K562 (cell line): ENCODE data around the gene SCG3. TPM values are rescaled to one million over a fixed set of nuclear protein-coding genes. Genes with fewer than 3 reads are reported as not detected.

Experiments
- ATAC-seq: fragments of 200-7000 bp; cut with Tn5 transposase; 3 replicates; pipeline ENCODE4 v1.9.1; 2020; ENCODE audit warnings: moderate library complexity
- BruUV-seq: library from RNA; stranded (reverse); fragments of 400-500 nt; replicated peaks from 2 replicates; lab custom pipeline; 2021; lab: Mats Ljungman, UMichigan
- CTCF ChIA-PET: fragments of 300-600 bp; formaldehyde crosslinking; extraction: SDS; loops from one replicate; lab custom pipeline; 2021; ENCODE audit warnings: low intra/inter-chr PET ratio; lab: Yijun Ruan, JAX
- POLR2A ChIA-PET: fragments of 300-600, 350-650 bp; sonication (Branson Sonifier 250); formaldehyde crosslinking; extraction: SDS; loops from one replicate; lab custom pipeline; 2021; ENCODE audit warnings: antibody characterized with exemption, inconsistent platforms; lab: Yijun Ruan, JAX
- DNase-seq, 4 experiments: peaks; one replicate each; pipeline versions ENCODE4 v3.0.0 to v3.0.0-alpha.2; 2011 to 2018; ENCODE audit warnings: low spot score in 3 of 4, mixed read lengths in 3 of 4; ENCODE audit errors: extremely low read depth in 1 of 4
- FAIRE-seq: peaks from 2 replicates; lab custom pipeline; 2011; peaks lifted over from hg19 to GRCh38; lab: Jason Lieb, UNC
- H2AFZ ChIP-seq: 2 replicates; pipeline ENCODE4 v1.6.0; 2011; ENCODE audit warnings: low read depth, low read length, control low read depth, inconsistent platforms
- H3K27ac ChIP-seq: fragments of 200-600 bp; 3 replicates; pipeline ENCODE4 v1.8.0; 2011; ENCODE audit warnings: low read depth, mild to moderate bottlenecking, control low read depth, inconsistent platforms, low read length, moderate library complexity, mixed read lengths; ENCODE audit errors: extremely low read depth
- H3K27me3 ChIP-seq, 2 experiments: fragments of 300-600 bp in 1 of 2; 2 replicates in 1 of 2; 3 replicates in 1 of 2; pipeline versions ENCODE4 v1.6.0 to v1.8.0; 2011; ENCODE audit warnings: inconsistent platforms in 2 of 2, low read length in 2 of 2, mild to moderate bottlenecking in 1 of 2, mixed read lengths in 1 of 2, moderate library complexity in 1 of 2; ENCODE audit not compliant: control insufficient read depth in 2 of 2, insufficient read depth in 2 of 2
- H3K36me3 ChIP-seq: fragments of 300-600 bp; 3 replicates; pipeline ENCODE4 v1.8.0; 2011; ENCODE audit warnings: mild to moderate bottlenecking, low read length, inconsistent platforms; ENCODE audit not compliant: control insufficient read depth, insufficient read depth
- H3K4me1 ChIP-seq, 2 experiments: fragments of 200-600 bp in 1 of 2; replicated peaks in 1 of 2; 2 replicates in 1 of 2; 3 replicates in 1 of 2; pipeline versions ENCODE4 v1.5.1 to v1.8.0; 2011; ENCODE audit warnings: inconsistent platforms in 2 of 2, low read length in 2 of 2, mild to moderate bottlenecking in 1 of 2, mixed read lengths in 1 of 2, moderate library complexity in 1 of 2; ENCODE audit not compliant: control insufficient read depth in 2 of 2, insufficient read depth in 2 of 2
- H3K4me2 ChIP-seq: 2 replicates; pipeline ENCODE4 v1.6.1; 2011; ENCODE audit warnings: low read length, control low read depth, inconsistent platforms, mixed read lengths; ENCODE audit not compliant: insufficient read depth
- H3K4me3 ChIP-seq: fragments of 200-600 bp; sonication (generic), shearing (Covaris generic); 2 replicates; pipeline ENCODE4 v1.5.1; 2016; ENCODE audit warnings: control low read depth, inconsistent platforms
- H3K79me2 ChIP-seq: fragments of 200-600 bp; 3 replicates; pipeline ENCODE4 v1.8.0; 2011; ENCODE audit warnings: low read length, inconsistent platforms; ENCODE audit not compliant: control insufficient read depth, insufficient read depth
- H3K9ac ChIP-seq, 2 experiments: 2 replicates each; pipeline versions ENCODE4 v1.6.0 to v1.6.1; 2011; ENCODE audit warnings: low read depth in 2 of 2, low read length in 2 of 2, control low read depth in 1 of 2, inconsistent platforms in 1 of 2, mild to moderate bottlenecking in 1 of 2, mixed read lengths in 1 of 2; ENCODE audit not compliant: insufficient read depth in 1 of 2
- H3K9me1 ChIP-seq: one replicate; pipeline ENCODE4 v1.6.0; 2011; ENCODE audit warnings: inconsistent platforms, mild to moderate bottlenecking, low read length, moderate library complexity; ENCODE audit not compliant: control insufficient read depth, insufficient read depth
- H3K9me3 ChIP-seq: replicated peaks from 2 replicates; pipeline ENCODE4 v1.5.1; 2011; ENCODE audit warnings: low read depth, low read length, inconsistent platforms; ENCODE audit not compliant: control insufficient read depth, insufficient read depth
- H4K20me1 ChIP-seq: replicated peaks from 2 replicates; pipeline ENCODE4 v1.6.1; 2011; ENCODE audit warnings: low read length, inconsistent platforms, mixed read lengths; ENCODE audit not compliant: control insufficient read depth, insufficient read depth
- BMI1 ChIP-seq: fragments of 150-350 bp; IDR thresholded peaks from 2 replicates; pipeline ENCODE4 v1.6.1; 2014; ENCODE audit warnings: low read length
- CHD4 ChIP-seq: fragments of 200-600 bp; sonication (generic); IDR thresholded peaks from 3 replicates; pipeline ENCODE4 v1.6.1; 2012; ENCODE audit warnings: low read depth, mild to moderate bottlenecking, mixed read lengths, low read length, inconsistent platforms; ENCODE audit not compliant: insufficient read depth, insufficient replicate concordance, poor library complexity, severe bottlenecking
- FOXA1 ChIP-seq: fragments of 450-650 bp; IDR thresholded peaks from 2 replicates; pipeline ENCODE4 v1.6.1; 2016; ENCODE audit warnings: mild to moderate bottlenecking, borderline replicate concordance
- IRF1 ChIP-seq: sonication (generic); formaldehyde crosslinking; IDR thresholded peaks from 2 replicates; pipeline ENCODE4 v1.8.0; 2022; ENCODE audit warnings: missing genetic modification reagents, mild to moderate bottlenecking, borderline replicate concordance
- PHB2 ChIP-seq: fragments of 450-650 bp; IDR thresholded peaks from 2 replicates; pipeline ENCODE4 v1.6.1; 2017; ENCODE audit warnings: low read depth
- RHOXF2B ChIP-seq: fragments of 250-450 bp; sonication (Bioruptor Pico); conservative IDR thresholded peaks from 2 replicates; pipeline ENCODE4 v1.5.1; 2021
- SAP30 ChIP-seq: fragments of 200-600 bp; sonication (generic); IDR thresholded peaks from 2 replicates; pipeline ENCODE4 v1.6.1; 2012; ENCODE audit warnings: borderline replicate concordance, low read depth, mild to moderate bottlenecking, moderate library complexity, low read length, control low read depth, inconsistent platforms; ENCODE audit not compliant: insufficient read depth, poor library complexity, severe bottlenecking
- TRIM25 ChIP-seq: fragments of 450-650 bp; IDR thresholded peaks from 2 replicates; pipeline ENCODE4 v1.7.0; 2016; ENCODE audit warnings: borderline replicate concordance
- ZNF217 ChIP-seq: sonication (generic); formaldehyde crosslinking; IDR thresholded peaks from 2 replicates; pipeline ENCODE4 v1.8.0; 2022; ENCODE audit warnings: mild to moderate bottlenecking, missing genetic modification reagents
- WGBS: fragments of 100-300 bp; shearing (Covaris generic); methylation state at CpG from one replicate; pipeline ENCODE4 v1.1.6; 2016; ENCODE audit warnings: low coverage, mixed read lengths; ENCODE audit not compliant: insufficient coverage; ENCODE audit errors: missing lambda C conversion rate; 5-methylcytosine and 5-hydroxymethylcytosine counted together
- in situ Hi-C: fragments of 300-500 bp; cut with MboI; formaldehyde crosslinking; loops from 4 replicates; pipeline ENCODE4 v1.15.0; 2018; ENCODE audit warnings: inconsistent platforms, mixed read lengths
- intact Hi-C: fragments of 100-400 bp; cut with micrococcal nuclease; formaldehyde crosslinking; loops from 2 replicates; pipeline ENCODE4 v1.14.2; 2022
- polyA plus RNA-seq, 8 experiments: library from polyadenylated mRNA; depleted of rRNA in 4 of 8; stranded (reverse) in 5 of 8; unstranded in 3 of 8; fragments of >200 nt; fragmentation: Nextera tagmentation in 2 of 8; fragmentation: Illumina TruSeq in 1 of 8; extraction: Ambion mirVana in 2 of 8; extraction: Trizol in 1 of 8; gene quantifications; 2 replicates each; pipeline versions ENCODE4 v1.2.1 to v1.2.3, GENCODE V29; 2011 to 2014; ENCODE audit warnings: inconsistent platforms in 1 of 8, missing spikeins in 1 of 8
- total RNA-seq, 7 experiments: library from RNA; depleted of rRNA in 6 of 7; stranded (reverse); fragments of >200 nt in 6 of 7; fragmentation: Illumina TruSeq in 2 of 7; extraction: Trizol in 2 of 7; gene quantifications; 2 replicates each; pipeline versions ENCODE4 v1.2.1 to v1.2.3, GENCODE V29; 2011 to 2021; ENCODE audit warnings: low replicate concordance in 1 of 7

The SCG3 gene
- total and polyA plus RNA-seq, 9 of the 15 experiments (the other 6 are each of a cell fraction or from before 2014, with no cell fraction given) = 13.0 to 43.8 (median 21.0) TPM

GRCh38 chr15:51642696-51643095, 38.6 kb upstream of the SCG3 start:
- Histone ChIP-seq H2AFZ (0 out of 2 replicates have a peak overlapping the region, but pooled peaks have one; percentile 27), H3K9me1 (no peaks in the 10 kb centered on the region), H3K79me2 (no peaks in the 10 kb centered on the region), H3K27me3 (no peaks in the 10 kb centered on the region), H3K27ac (no peak overlapping the region), H3K4me3 (no peak overlapping the region), H3K36me3 (no peaks in the 10 kb centered on the region)
- ChIA-PET POLR2A (no interaction called here), CTCF (no interaction called here)
- FAIRE-seq (no peak), ATAC-seq (no peak), DNase-seq (no peak)
- intact Hi-C loops (no loop called here), in situ Hi-C loops (no loop called here)
- TF ChIP-seq ZNF217 (CRISPR knock-in tag) (no peak), PHB2 (no peak), FOXA1 (no peak), SAP30 (no peak), IRF1 (CRISPR knock-in tag) (no peak), CHD4 (no peak), BMI1 (no peak), RHOXF2B (CRISPR knock-in tag) (no peak), TRIM25 (no peak)
- TF ChIP-seq, all 486 proteins: peak for 0
- H3K9me3 ChIP-seq = no peaks in the 10 kb centered on the region
- H3K9ac ChIP-seq = no peak overlapping the region
- no TSS peak for BruUV-seq
- H3K4me1 ChIP-seq = peaks cover 9 to 13% of the 10 kb centered on the region in 2 experiments
- 43% methylated on average over 1 of the region's 1 CpG for WGBS
- no peak overlapping the region for H3K4me2 ChIP-seq
- H4K20me1 ChIP-seq = no peaks in the 10 kb centered on the region
